HEK293 (cell line): ENCODE results near the gene ZNF688.

ENCODE experiments used
- GFI1B ChIP-seq: fragments of 450-650 bp; formaldehyde crosslinking; IDR thresholded peaks from 2 replicates; pipeline ENCODE4 v1.5.1; 2016; ENCODE audit warnings: missing biosample characterization, missing genetic modification characterization
- KLF7 ChIP-seq: fragments of 450-650 bp; formaldehyde crosslinking; IDR thresholded peaks from 2 replicates; pipeline ENCODE4 v1.5.1; 2016; ENCODE audit warnings: missing biosample characterization, missing genetic modification characterization, borderline replicate concordance
- MZF1 ChIP-seq: fragments of 450-650 bp; formaldehyde crosslinking; IDR thresholded peaks from 2 replicates; pipeline ENCODE4 v1.5.1; 2017; ENCODE audit warnings: missing biosample characterization, missing genetic modification characterization, borderline replicate concordance
- RBAK ChIP-seq: fragments of 450-650 bp; formaldehyde crosslinking; IDR thresholded peaks from 2 replicates; pipeline ENCODE4 v1.5.1; 2016; ENCODE audit warnings: missing biosample characterization, missing genetic modification characterization
- TSHZ1 ChIP-seq: fragments of 450-650 bp; formaldehyde crosslinking; IDR thresholded peaks from 2 replicates; pipeline ENCODE4 v1.5.1; 2016; ENCODE audit warnings: missing biosample characterization, missing genetic modification characterization, borderline replicate concordance
- ZBTB21 ChIP-seq: fragments of 450-650 bp; formaldehyde crosslinking; IDR thresholded peaks from 2 replicates; pipeline ENCODE4 v1.5.1; 2017; ENCODE audit warnings: missing biosample characterization, missing genetic modification characterization
- ZNF121 ChIP-seq: fragments of 450-650 bp; formaldehyde crosslinking; IDR thresholded peaks from 2 replicates; pipeline ENCODE4 v1.5.1; 2016; ENCODE audit warnings: missing biosample characterization, missing genetic modification characterization
- ZNF138 ChIP-seq: fragments of 450-650 bp; formaldehyde crosslinking; IDR thresholded peaks from 2 replicates; pipeline ENCODE4 v1.5.1; 2016; ENCODE audit warnings: missing biosample characterization, missing genetic modification characterization, borderline replicate concordance
- ZNF140 ChIP-seq: fragments of 450-650 bp; formaldehyde crosslinking; IDR thresholded peaks from 2 replicates; pipeline ENCODE4 v1.5.1; 2016; ENCODE audit warnings: missing biosample characterization, missing genetic modification characterization
- ZNF202 ChIP-seq: fragments of 450-650 bp; formaldehyde crosslinking; IDR thresholded peaks from 2 replicates; pipeline ENCODE4 v1.5.1; 2016; ENCODE audit warnings: missing biosample characterization, missing genetic modification characterization, borderline replicate concordance
- ZNF221 ChIP-seq: fragments of 450-650 bp; formaldehyde crosslinking; IDR thresholded peaks from 2 replicates; pipeline ENCODE4 v1.5.1; 2017; ENCODE audit warnings: missing biosample characterization, missing genetic modification characterization, borderline replicate concordance
- ZNF223 ChIP-seq: fragments of 450-650 bp; formaldehyde crosslinking; IDR thresholded peaks from 2 replicates; pipeline ENCODE4 v1.5.1; 2016; ENCODE audit warnings: missing biosample characterization, missing genetic modification characterization
- ZNF23 ChIP-seq: fragments of 450-650 bp; formaldehyde crosslinking; IDR thresholded peaks from 2 replicates; pipeline ENCODE4 v1.5.1; 2016; ENCODE audit warnings: missing biosample characterization, missing genetic modification characterization, borderline replicate concordance
- ZNF26 ChIP-seq: fragments of 450-650 bp; formaldehyde crosslinking; IDR thresholded peaks from 2 replicates; pipeline ENCODE4 v1.5.1; 2016; ENCODE audit warnings: missing biosample characterization, missing genetic modification characterization
- ZNF266 ChIP-seq: fragments of 450-650 bp; formaldehyde crosslinking; IDR thresholded peaks from 2 replicates; pipeline ENCODE4 v1.5.1; 2016; ENCODE audit warnings: missing biosample characterization, missing genetic modification characterization, low read depth
- ZNF292 ChIP-seq: fragments of 450-650 bp; formaldehyde crosslinking; IDR thresholded peaks from 2 replicates; pipeline ENCODE4 v1.5.1; 2016; ENCODE audit warnings: low read depth, missing biosample characterization, missing genetic modification characterization, borderline replicate concordance
- ZNF394 ChIP-seq: fragments of 450-650 bp; formaldehyde crosslinking; IDR thresholded peaks from 2 replicates; pipeline ENCODE4 v1.5.1; 2016; ENCODE audit warnings: missing biosample characterization, missing genetic modification characterization, mild to moderate bottlenecking, moderate library complexity, borderline replicate concordance
- ZNF404 ChIP-seq: fragments of 450-650 bp; formaldehyde crosslinking; IDR thresholded peaks from 2 replicates; pipeline ENCODE4 v1.5.1; 2017; ENCODE audit warnings: missing biosample characterization, missing genetic modification characterization
- ZNF530 ChIP-seq: fragments of 450-650 bp; formaldehyde crosslinking; IDR thresholded peaks from 2 replicates; pipeline ENCODE4 v1.5.1; 2016; ENCODE audit warnings: low read depth, missing biosample characterization, missing genetic modification characterization
- ZNF555 ChIP-seq: fragments of 450-650 bp; formaldehyde crosslinking; conservative IDR thresholded peaks from 2 replicates; pipeline ENCODE4 v1.5.1; 2017; ENCODE audit warnings: missing biosample characterization, mild to moderate bottlenecking, missing genetic modification characterization, inconsistent platforms
- ZNF560 ChIP-seq: fragments of 450-650 bp; formaldehyde crosslinking; IDR thresholded peaks from 2 replicates; pipeline ENCODE4 v1.5.1; 2017; ENCODE audit warnings: missing biosample characterization, missing genetic modification characterization, borderline replicate concordance
- ZNF629 ChIP-seq: fragments of 450-650 bp; formaldehyde crosslinking; IDR thresholded peaks from 2 replicates; pipeline ENCODE4 v1.5.1; 2017; ENCODE audit warnings: missing biosample characterization, missing genetic modification characterization
- ZNF664 ChIP-seq: fragments of 450-650 bp; formaldehyde crosslinking; IDR thresholded peaks from 2 replicates; pipeline ENCODE4 v1.5.1; 2016; ENCODE audit warnings: missing biosample characterization, missing genetic modification characterization
- ZNF791 ChIP-seq: fragments of 450-650 bp; formaldehyde crosslinking; IDR thresholded peaks from 2 replicates; pipeline ENCODE4 v1.5.1; 2016; ENCODE audit warnings: missing biosample characterization, missing genetic modification characterization
- ZSCAN23 ChIP-seq: fragments of 450-650 bp; formaldehyde crosslinking; IDR thresholded peaks from 2 replicates; pipeline ENCODE4 v1.5.1; 2016; ENCODE audit warnings: missing biosample characterization, missing genetic modification characterization
- ZXDB ChIP-seq: fragments of 450-650 bp; formaldehyde crosslinking; IDR thresholded peaks from 2 replicates; pipeline ENCODE4 v1.5.1; 2016; ENCODE audit warnings: missing biosample characterization, missing genetic modification characterization
- TF ChIP-seq, protein P1 (sequence below): fragments of 450-650 bp; formaldehyde crosslinking; IDR thresholded peaks from 2 replicates; pipeline ENCODE4 v1.5.1; 2016; ENCODE audit warnings: missing biosample characterization, missing genetic modification characterization, borderline replicate concordance

The ZNF688 gene

GRCh38 chr16:30590869-30591268 lies 19.4 kb upstream of the ZNF688 start (continued):
- TF ChIP-seq ZNF629 (tag by site-specific recombination) (peak; percentile 43; the same call in 1 of the 2 replicates), ZNF791 (tag by site-specific recombination) (peak; percentile 42; the same call in 1 of the 2 replicates), ZXDB (tag by site-specific recombination) (peak; percentile 54), ZNF404 (tag by site-specific recombination) (peak; percentile 88; the same call in 1 of the 2 replicates), ZNF292 (tag by site-specific recombination) (peak; percentile 80; the same call in 1 of the 2 replicates), ZNF202 (tag by site-specific recombination) (peak; percentile 87; the same call in 1 of the 2 replicates), MZF1 (tag by site-specific recombination) (peak; percentile 46; the same call in 1 of the 2 replicates), ZNF140 (peak; percentile 89; the same call in 1 of the 2 replicates), ZNF560 (tag by site-specific recombination) (peak; percentile 76; the same call in 1 of the 2 replicates), ZNF221 (tag by site-specific recombination) (peak; percentile 62; the same call in 1 of the 2 replicates), ZNF530 (tag by site-specific recombination) (peak; percentile 67; the same call in 1 of the 2 replicates), ZNF266 (tag by site-specific recombination) (peak; percentile 91), ZBTB21 (tag by site-specific recombination) (peak; percentile 49; the same call in 1 of the 2 replicates), ZNF394 (peak; percentile 97), GFI1B (tag by site-specific recombination) (peak; percentile 30; the same call in 1 of the 2 replicates), ZSCAN23 (tag by site-specific recombination) (0 out of 2 replicates have a peak, but pooled peaks have one; percentile 18), ZNF26 (tag by site-specific recombination) (0 out of 2 replicates have a peak, but pooled peaks have one; percentile 23), ZNF223 (tag by site-specific recombination) (peak; percentile 49; the same call in 1 of the 2 replicates), ZNF23 (tag by site-specific recombination) (0 out of 2 replicates have a peak, but pooled peaks have one; percentile 17), TSHZ1 (tag by site-specific recombination) (peak; percentile 12; the same call in 1 of the 2 replicates), ZNF664 (tag by site-specific recombination) (peak; percentile 84; the same call in 1 of the 2 replicates), ZNF555 (tag by site-specific recombination) (peak; percentile 89), RBAK (tag by site-specific recombination) (0 out of 2 replicates have a peak, but pooled peaks have one; percentile 82), ZNF138 (0 out of 2 replicates have a peak, but pooled peaks have one; percentile 85), KLF7 (tag by site-specific recombination) (0 out of 2 replicates have a peak, but pooled peaks have one; percentile 68), ZNF121 (peak; percentile 51; the same call in 1 of the 2 replicates)
- TF ChIP-seq, protein P1, sequence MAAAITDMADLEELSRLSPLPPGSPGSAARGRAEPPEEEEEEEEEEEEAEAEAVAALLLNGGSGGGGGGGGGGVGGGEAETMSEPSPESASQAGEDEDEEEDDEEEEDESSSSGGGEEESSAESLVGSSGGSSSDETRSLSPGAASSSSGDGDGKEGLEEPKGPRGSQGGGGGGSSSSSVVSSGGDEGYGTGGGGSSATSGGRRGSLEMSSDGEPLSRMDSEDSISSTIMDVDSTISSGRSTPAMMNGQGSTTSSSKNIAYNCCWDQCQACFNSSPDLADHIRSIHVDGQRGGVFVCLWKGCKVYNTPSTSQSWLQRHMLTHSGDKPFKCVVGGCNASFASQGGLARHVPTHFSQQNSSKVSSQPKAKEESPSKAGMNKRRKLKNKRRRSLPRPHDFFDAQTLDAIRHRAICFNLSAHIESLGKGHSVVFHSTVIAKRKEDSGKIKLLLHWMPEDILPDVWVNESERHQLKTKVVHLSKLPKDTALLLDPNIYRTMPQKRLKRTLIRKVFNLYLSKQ (tag by site-specific recombination) = 0 out of 2 replicates have a peak, but pooled peaks have one; percentile 55
